Omental fat pad (tissue), 4 donors: ENCODE results near the gene PARP11. TPM values are rescaled to one million over a fixed set of nuclear protein-coding genes. Genes with fewer than 3 reads are reported as not detected.
A peak's percentile ranks its signal among the peaks of the same experiment; 100 is the strongest.

Experiments used
- ATAC-seq: fragments of 150-250 bp; one replicate; pipeline ENCODE4 v1.9.1; 2016; ENCODE audit warnings: mild to moderate bottlenecking, moderate library complexity; ENCODE audit not compliant: low FRiP score
- DNase-seq: peaks from one replicate; pipeline ENCODE4 v3.0.0-alpha.2; 2019; ENCODE audit warnings: low spot score
- CTCF ChIP-seq, 3 donors: fragments of 450-650 bp; IDR thresholded peaks; one replicate each; pipeline ENCODE4 v1.5.1; 2016 to 2017; ENCODE audit warnings: antibody characterized with exemption in 3 of 3, mild to moderate bottlenecking in 3 of 3, moderate library complexity in 2 of 3
- total RNA-seq, 4 donors: library from RNA; depleted of rRNA; stranded (reverse); fragments of >200 nt; gene quantifications; one replicate each; pipeline ENCODE4 v1.1.0, GENCODE V29; 2016

Gene PARP11
- total RNA-seq, 4 donors from 2014 or later: 4.0 to 14.8 (median 5.7) TPM

- ATAC-seq (no peak), DNase-seq (no peak)
- no peak for TF ChIP-seq CTCF (IDR thresholded peaks at IDR 0.05)
Measured at GRCh38 chr12:3810016-3810370, 63.2 kb downstream of the PARP11 start.

- DNase-seq (no peak), ATAC-seq (no peak)
- TF ChIP-seq CTCF (IDR thresholded peaks at IDR 0.05): no peak
Measured at GRCh38 chr12:3809357-3810015, 63.7 kb downstream of the PARP11 start.

- no peak for TF ChIP-seq CTCF (IDR thresholded peaks at IDR 0.05)
- DNase-seq (no peak), ATAC-seq (no peak)
Measured at GRCh38 chr12:3805077-3805476, 68.1 kb downstream of the PARP11 start.

GRCh38 chr12:3803865-3804472, 69.2 kb downstream of the PARP11 start:
- no peak for TF ChIP-seq CTCF (IDR thresholded peaks at IDR 0.05)
- no peak for ATAC-seq
- DNase-seq: peak; percentile 47

GRCh38 chr12:3802721-3803120, 70.5 kb downstream of the PARP11 start:
- ATAC-seq (no peak), DNase-seq (no peak)
- no peak for TF ChIP-seq CTCF (IDR thresholded peaks at IDR 0.05)

- DNase-seq (no peak), ATAC-seq (no peak)
Measured at GRCh38 chr12:3797531-3798048, 75.6 kb downstream of the PARP11 start.

More at GRCh38 chr12:3797531-3798048, 75.6 kb downstream of the PARP11 start:
- no peak for TF ChIP-seq CTCF (IDR thresholded peaks at IDR 0.05)
